ENCODE results near the gene MED12. TPM values are rescaled to one million over a fixed set of nuclear protein-coding genes. Genes with fewer than 3 reads are reported as not detected.
A peak's percentile ranks its signal among the peaks of the same experiment; 100 is the strongest.

MED12 gene
- total RNA-seq, 2 donors from 2014 or later = 22.9 to 48.8 TPM

- H3K4me1 ChIP-seq (ENCODE audit: control insufficient read depth in 1 of 2, low read depth in 2 of 2) = peaks cover 0 to 6% of the 10 kb centered on the region in 2 donors
- H3K27ac ChIP-seq = peak overlapping the region; percentile 87 to 88
- H3K27me3 ChIP-seq (replicated peaks; ENCODE audit: insufficient read depth) = no peaks in the 10 kb centered on the region
- H3K4me3 ChIP-seq = peak overlapping the region; percentile 81
- DNase-seq (ENCODE audit: low spot score) (peak; percentile 49), ATAC-seq (ENCODE audit: insufficient number of reproducible peaks, low FRiP score, low read depth) (peak; percentile 96)
- H3K36me3 ChIP-seq = no peaks in the 10 kb centered on the region
- no peaks in the 10 kb centered on the region for H3K9me3 ChIP-seq
- TF ChIP-seq CTCF (IDR thresholded peaks at IDR 0.05) = no peak
These were observed 63.8 kb downstream of the MED12 start for GRCh38 chrX:71181910-71182799.

GRCh38 chrX:71182871-71183270, 64.5 kb downstream of the MED12 start:
- Histone ChIP-seq H3K9me3 (no peaks in the 10 kb centered on the region), H3K27ac (peak overlapping the region; percentile 87 to 88), H3K4me1 (ENCODE audit: control insufficient read depth in 1 of 2, low read depth in 2 of 2) (peaks cover 0 to 6% of the 10 kb centered on the region in 2 donors), H3K27me3 (replicated peaks; ENCODE audit: insufficient read depth) (no peaks in the 10 kb centered on the region), H3K4me3 (peak overlapping the region; percentile 81), H3K36me3 (no peaks in the 10 kb centered on the region)
- no peak for TF ChIP-seq CTCF (IDR thresholded peaks at IDR 0.05)
- DNase-seq (ENCODE audit: low spot score) = no peak
- ATAC-seq (ENCODE audit: insufficient number of reproducible peaks, low FRiP score, low read depth) = no peak

- ATAC-seq (ENCODE audit: insufficient number of reproducible peaks, low FRiP score, low read depth) (no peak), DNase-seq (ENCODE audit: low spot score) (no peak)
- Histone ChIP-seq H3K27me3 (replicated peaks; ENCODE audit: insufficient read depth) (no peaks in the 10 kb centered on the region), H3K9me3 (no peaks in the 10 kb centered on the region), H3K4me1 (ENCODE audit: control insufficient read depth in 1 of 2, low read depth in 2 of 2) (peaks cover 0 to 6% of the 10 kb centered on the region in 2 donors), H3K36me3 (no peaks in the 10 kb centered on the region), H3K4me3 (no peak overlapping the region), H3K27ac (no peak overlapping the region)
- no peak for TF ChIP-seq CTCF (IDR thresholded peaks at IDR 0.05)
These were observed 64.9 kb downstream of the MED12 start for GRCh38 chrX:71183341-71183740.

- no peak overlapping the region for H3K27ac ChIP-seq
- no peak for DNase-seq (ENCODE audit: low spot score)
- TF ChIP-seq CTCF (IDR thresholded peaks at IDR 0.05) = no peak
- ATAC-seq (ENCODE audit: insufficient number of reproducible peaks, low FRiP score, low read depth) = no peak
- peaks cover 0 to 6% of the 10 kb centered on the region in 2 donors for H3K4me1 ChIP-seq (ENCODE audit: control insufficient read depth in 1 of 2, low read depth in 2 of 2)
- no peaks in the 10 kb centered on the region for H3K9me3 ChIP-seq
- H3K36me3 ChIP-seq = no peaks in the 10 kb centered on the region
- no peaks in the 10 kb centered on the region for H3K27me3 ChIP-seq (replicated peaks; ENCODE audit: insufficient read depth)
- no peak overlapping the region for H3K4me3 ChIP-seq
These were observed 65.7 kb downstream of the MED12 start for GRCh38 chrX:71184092-71184491.

- no peak for DNase-seq (ENCODE audit: low spot score)
- Histone ChIP-seq H3K4me3 (no peak overlapping the region), H3K27me3 (replicated peaks; ENCODE audit: insufficient read depth) (no peaks in the 10 kb centered on the region), H3K36me3 (no peaks in the 10 kb centered on the region), H3K9me3 (no peaks in the 10 kb centered on the region), H3K4me1 (ENCODE audit: control insufficient read depth in 1 of 2, low read depth in 2 of 2) (peaks cover 0 to 6% of the 10 kb centered on the region in 2 donors), H3K27ac (no peak overlapping the region)
- no peak for TF ChIP-seq CTCF (IDR thresholded peaks at IDR 0.05)
- no peak for ATAC-seq (ENCODE audit: insufficient number of reproducible peaks, low FRiP score, low read depth)
These were observed 66.6 kb downstream of the MED12 start for GRCh38 chrX:71184803-71185495.
